K562 (cell line): ENCODE data around the gene EXOC5. TPM values are rescaled to one million over a fixed set of nuclear protein-coding genes. Genes with fewer than 3 reads are reported as not detected.

Experiments
- ATAC-seq: fragments of 200-7000 bp; cut with Tn5 transposase; 3 replicates; pipeline ENCODE4 v1.9.1; 2020; ENCODE audit warnings: moderate library complexity
- BruUV-seq: library from RNA; stranded (reverse); fragments of 400-500 nt; replicated peaks from 2 replicates; lab custom pipeline; 2021; lab: Mats Ljungman, UMichigan
- CTCF ChIA-PET: fragments of 300-600 bp; formaldehyde crosslinking; extraction: SDS; loops from one replicate; lab custom pipeline; 2021; ENCODE audit warnings: low intra/inter-chr PET ratio; lab: Yijun Ruan, JAX
- POLR2A ChIA-PET: fragments of 300-600, 350-650 bp; sonication (Branson Sonifier 250); formaldehyde crosslinking; extraction: SDS; loops from one replicate; lab custom pipeline; 2021; ENCODE audit warnings: antibody characterized with exemption, inconsistent platforms; lab: Yijun Ruan, JAX
- DNase-seq, 4 experiments: peaks; one replicate each; pipeline versions ENCODE4 v3.0.0 to v3.0.0-alpha.2; 2011 to 2018; ENCODE audit warnings: low spot score in 3 of 4, mixed read lengths in 3 of 4; ENCODE audit errors: extremely low read depth in 1 of 4
- FAIRE-seq: peaks from 2 replicates; lab custom pipeline; 2011; peaks lifted over from hg19 to GRCh38; lab: Jason Lieb, UNC
- H2AFZ ChIP-seq: 2 replicates; pipeline ENCODE4 v1.6.0; 2011; ENCODE audit warnings: low read depth, low read length, control low read depth, inconsistent platforms
- H3K27ac ChIP-seq: fragments of 200-600 bp; 3 replicates; pipeline ENCODE4 v1.8.0; 2011; ENCODE audit warnings: low read depth, mild to moderate bottlenecking, control low read depth, inconsistent platforms, low read length, moderate library complexity, mixed read lengths; ENCODE audit errors: extremely low read depth
- H3K27me3 ChIP-seq, 2 experiments: fragments of 300-600 bp in 1 of 2; 2 replicates in 1 of 2; 3 replicates in 1 of 2; pipeline versions ENCODE4 v1.6.0 to v1.8.0; 2011; ENCODE audit warnings: inconsistent platforms in 2 of 2, low read length in 2 of 2, mild to moderate bottlenecking in 1 of 2, mixed read lengths in 1 of 2, moderate library complexity in 1 of 2; ENCODE audit not compliant: control insufficient read depth in 2 of 2, insufficient read depth in 2 of 2
- H3K36me3 ChIP-seq: fragments of 300-600 bp; 3 replicates; pipeline ENCODE4 v1.8.0; 2011; ENCODE audit warnings: mild to moderate bottlenecking, low read length, inconsistent platforms; ENCODE audit not compliant: control insufficient read depth, insufficient read depth
- H3K4me1 ChIP-seq, 2 experiments: fragments of 200-600 bp in 1 of 2; replicated peaks in 1 of 2; 2 replicates in 1 of 2; 3 replicates in 1 of 2; pipeline versions ENCODE4 v1.5.1 to v1.8.0; 2011; ENCODE audit warnings: inconsistent platforms in 2 of 2, low read length in 2 of 2, mild to moderate bottlenecking in 1 of 2, mixed read lengths in 1 of 2, moderate library complexity in 1 of 2; ENCODE audit not compliant: control insufficient read depth in 2 of 2, insufficient read depth in 2 of 2
- H3K4me2 ChIP-seq: 2 replicates; pipeline ENCODE4 v1.6.1; 2011; ENCODE audit warnings: low read length, control low read depth, inconsistent platforms, mixed read lengths; ENCODE audit not compliant: insufficient read depth
- H3K4me3 ChIP-seq: fragments of 200-600 bp; sonication (generic), shearing (Covaris generic); 2 replicates; pipeline ENCODE4 v1.5.1; 2016; ENCODE audit warnings: control low read depth, inconsistent platforms
- H3K79me2 ChIP-seq: fragments of 200-600 bp; 3 replicates; pipeline ENCODE4 v1.8.0; 2011; ENCODE audit warnings: low read length, inconsistent platforms; ENCODE audit not compliant: control insufficient read depth, insufficient read depth
- H3K9ac ChIP-seq, 2 experiments: 2 replicates each; pipeline versions ENCODE4 v1.6.0 to v1.6.1; 2011; ENCODE audit warnings: low read depth in 2 of 2, low read length in 2 of 2, control low read depth in 1 of 2, inconsistent platforms in 1 of 2, mild to moderate bottlenecking in 1 of 2, mixed read lengths in 1 of 2; ENCODE audit not compliant: insufficient read depth in 1 of 2
- H3K9me1 ChIP-seq: one replicate; pipeline ENCODE4 v1.6.0; 2011; ENCODE audit warnings: inconsistent platforms, mild to moderate bottlenecking, low read length, moderate library complexity; ENCODE audit not compliant: control insufficient read depth, insufficient read depth
- H3K9me3 ChIP-seq: replicated peaks from 2 replicates; pipeline ENCODE4 v1.5.1; 2011; ENCODE audit warnings: low read depth, low read length, inconsistent platforms; ENCODE audit not compliant: control insufficient read depth, insufficient read depth
- H4K20me1 ChIP-seq: replicated peaks from 2 replicates; pipeline ENCODE4 v1.6.1; 2011; ENCODE audit warnings: low read length, inconsistent platforms, mixed read lengths; ENCODE audit not compliant: control insufficient read depth, insufficient read depth
- ADNP ChIP-seq: fragments of 200-800 bp; sonication (Bioruptor generic); IDR thresholded peaks from 2 replicates; pipeline ENCODE4 v1.6.1; 2016; ENCODE audit warnings: missing genetic modification characterization, missing compliant biosample characterization
- EHMT2 ChIP-seq: fragments of 450-650 bp; IDR thresholded peaks from 2 replicates; pipeline ENCODE4 v1.6.1; 2018; ENCODE audit warnings: antibody characterized with exemption
- ETV1 ChIP-seq: fragments of 450-650 bp; conservative IDR thresholded peaks from 2 replicates; pipeline ENCODE4 v1.6.1; 2016; ENCODE audit warnings: missing genetic modification characterization, control low read depth, low read depth, missing compliant biosample characterization
- EZH2 ChIP-seq: IDR thresholded peaks from 2 replicates; pipeline ENCODE4 v1.6.1; 2012; ENCODE audit warnings: low read depth, mild to moderate bottlenecking, inconsistent platforms, low read length, borderline replicate concordance
- GABPB1 ChIP-seq: sonication (generic); formaldehyde crosslinking; IDR thresholded peaks from 2 replicates; pipeline ENCODE4 v1.8.0; 2022; ENCODE audit warnings: mild to moderate bottlenecking, missing genetic modification reagents
- IFI16 ChIP-seq: fragments of 250-450 bp; sonication (Bioruptor Pico); IDR thresholded peaks from 2 replicates; pipeline ENCODE4 v2.1.2; 2022; ENCODE audit warnings: mild to moderate bottlenecking, inconsistent platforms
- JUNB ChIP-seq: fragments of 450-650 bp; formaldehyde crosslinking; conservative IDR thresholded peaks from 2 replicates; pipeline ENCODE4 v1.4.0; 2020; ENCODE audit warnings: mild to moderate bottlenecking
- KHSRP ChIP-seq: fragments of 450-650 bp; IDR thresholded peaks from 2 replicates; pipeline ENCODE4 v1.6.1; 2017
- MIER1 ChIP-seq: fragments of 450-650 bp; IDR thresholded peaks from 2 replicates; pipeline ENCODE4 v1.6.1; 2016; ENCODE audit warnings: antibody characterized with exemption, mild to moderate bottlenecking, low read depth
- NR0B1 ChIP-seq: fragments of 450-650 bp; IDR thresholded peaks from one replicate; pipeline ENCODE4 v1.6.1; 2018; ENCODE audit warnings: mild to moderate bottlenecking, moderate library complexity; ENCODE audit not compliant: partially characterized antibody
- NR2F6 ChIP-seq: fragments of 450-650 bp; formaldehyde crosslinking; IDR thresholded peaks from 2 replicates; pipeline ENCODE4 v1.4.0; 2020; ENCODE audit warnings: mild to moderate bottlenecking
- PTBP1 ChIP-seq: fragments of 200-400 bp; formaldehyde crosslinking; IDR thresholded peaks from 2 replicates; pipeline ENCODE4 v1.6.1; 2017; ENCODE audit warnings: low read depth, low read length
- SETDB1 ChIP-seq: IDR thresholded peaks from one replicate; pipeline ENCODE4 v1.6.1; 2012; ENCODE audit warnings: low read length, control low read depth, inconsistent platforms
- U2AF1 ChIP-seq: fragments of 200-400 bp; formaldehyde crosslinking; optimal IDR thresholded peaks from 2 replicates; pipeline ENCODE3; 2017; ENCODE audit warnings: mild to moderate bottlenecking, low read depth, low read length, moderate library complexity
- UBTF ChIP-seq, 2 experiments: IDR thresholded peaks; 2 replicates each; pipeline ENCODE4 v1.6.1; 2012; ENCODE audit warnings: improper control_type of control experiment in 2 of 2, low read depth in 2 of 2, low read length in 2 of 2, borderline replicate concordance in 1 of 2
- USF2 ChIP-seq: sonication (generic); formaldehyde crosslinking; IDR thresholded peaks from 2 replicates; pipeline ENCODE4 v1.5.0; 2020; ENCODE audit warnings: missing genetic modification reagents
- ZNF174 ChIP-seq: fragments of 250-450 bp; sonication (Bioruptor Pico); IDR thresholded peaks from 2 replicates; pipeline ENCODE4 v1.4.0; 2020; ENCODE audit warnings: mild to moderate bottlenecking
- ZNF316 ChIP-seq: fragments of 450-650 bp; IDR thresholded peaks from 2 replicates; pipeline ENCODE4 v1.6.1; 2016
- ZNF655 ChIP-seq: fragments of 250-450 bp; sonication (Bioruptor Pico); IDR thresholded peaks from 2 replicates; pipeline ENCODE4 v1.5.0; 2021
- ZNF785 ChIP-seq: fragments of 250-450 bp; sonication (Bioruptor Pico); IDR thresholded peaks from 2 replicates; pipeline ENCODE4 v1.4.0; 2020; ENCODE audit warnings: mild to moderate bottlenecking
- in situ Hi-C: fragments of 300-500 bp; cut with MboI; formaldehyde crosslinking; loops from 4 replicates; pipeline ENCODE4 v1.15.0; 2018; ENCODE audit warnings: inconsistent platforms, mixed read lengths
- intact Hi-C: fragments of 100-400 bp; cut with micrococcal nuclease; formaldehyde crosslinking; loops from 2 replicates; pipeline ENCODE4 v1.14.2; 2022
- polyA plus RNA-seq, 8 experiments: library from polyadenylated mRNA; depleted of rRNA in 4 of 8; stranded (reverse) in 5 of 8; unstranded in 3 of 8; fragments of >200 nt; fragmentation: Nextera tagmentation in 2 of 8; fragmentation: Illumina TruSeq in 1 of 8; extraction: Ambion mirVana in 2 of 8; extraction: Trizol in 1 of 8; gene quantifications; 2 replicates each; pipeline versions ENCODE4 v1.2.1 to v1.2.3, GENCODE V29; 2011 to 2014; ENCODE audit warnings: inconsistent platforms in 1 of 8, missing spikeins in 1 of 8
- total RNA-seq, 7 experiments: library from RNA; depleted of rRNA in 6 of 7; stranded (reverse); fragments of >200 nt in 6 of 7; fragmentation: Illumina TruSeq in 2 of 7; extraction: Trizol in 2 of 7; gene quantifications; 2 replicates each; pipeline versions ENCODE4 v1.2.1 to v1.2.3, GENCODE V29; 2011 to 2021; ENCODE audit warnings: low replicate concordance in 1 of 7

EXOC5 gene
- total and polyA plus RNA-seq, 9 of the 15 experiments (the other 6 are each of a cell fraction or from before 2014, with no cell fraction given), result 5.7 to 50.3 (median 32.0) TPM

- Histone ChIP-seq H3K27me3 (no peaks in the 10 kb centered on the region), H4K20me1 (no peaks in the 10 kb centered on the region), H3K27ac (no peak overlapping the region), H3K9me3 (no peaks in the 10 kb centered on the region), H3K9me1 (no peaks in the 10 kb centered on the region), H3K4me1 (no peaks in the 10 kb centered on the region; a peak in 1 of 5 replicates), H2AFZ (no peak overlapping the region), H3K4me3 (no peak overlapping the region), H3K4me2 (no peak overlapping the region), H3K36me3 (peaks cover 33% of the 10 kb centered on the region; the same call in 2 of the 3 replicates), H3K9ac (no peak overlapping the region), H3K79me2 (no peaks in the 10 kb centered on the region)
- intact Hi-C loops (no loop called here), in situ Hi-C loops (no loop called here)
- TF ChIP-seq NR0B1, result no peak
- TF ChIP-seq JUNB (CRISPR knock-in tag), result no peak
- no peak for TF ChIP-seq EZH2
- no peak for TF ChIP-seq EHMT2
- TF ChIP-seq ZNF174 (CRISPR knock-in tag), result no peak
- no peak for TF ChIP-seq KHSRP
- TF ChIP-seq ZNF316, result no peak
- TF ChIP-seq MIER1, result no peak
- no peak for TF ChIP-seq ZNF655 (CRISPR knock-in tag)
- no peak for TF ChIP-seq ADNP
- no peak for TF ChIP-seq NR2F6 (CRISPR knock-in tag)
- TF ChIP-seq USF2, result no peak
- no peak for TF ChIP-seq IFI16 (CRISPR knock-in tag)
- TF ChIP-seq ETV1 (tag), result no peak
- no peak for TF ChIP-seq UBTF (IDR thresholded peaks at IDR 0.05; ENCODE audit: borderline replicate concordance in 1 of 2, low read depth in 2 of 2, low read length in 2 of 2)
- no peak for TF ChIP-seq SETDB1
- no peak for TF ChIP-seq U2AF1
- no peak for TF ChIP-seq GABPB1 (CRISPR knock-in tag)
- TF ChIP-seq ZNF785, result no peak
- TF ChIP-seq PTBP1, result no peak
- POLR2A ChIA-PET, result interaction anchor here (0.6 to 0.7 kb wide), 2 partner anchors 13 to 18 kb away, joined by 3 read pairs; no protein-coding TSS in a partner anchor
- FAIRE-seq, result no peak
- no peak for DNase-seq
- no peak for ATAC-seq
- CTCF ChIA-PET, result no interaction called here
- BruUV-seq, result no TSS peak
Measured at GRCh38 chr14:57243320-57243719, 25.4 kb downstream of the EXOC5 start.
